Activated CD4-positive, CD25-positive, alpha-beta regulatory T cell treated with anti-CD3 and anti-CD28 coated beads, Interleukin-2, amount 50 U/mL, for 16 hours (primary cell): Measurements from ENCODE around the gene HCN1.
"Not testable (repeated sequence)": the region's sequence is repeated elsewhere in the genome, so short reads cannot be mapped to it uniquely, and the experiment has no call there.

ENCODE experiments used
- DNase-seq: peaks from one replicate; pipeline ENCODE4 v3.0.0-alpha.2; 2020; ENCODE audit warnings: low read depth, low spot score

The HCN1 gene

GRCh38 chr5:45417285-45417998, 278.7 kb downstream of the HCN1 start:
- DNase-seq = no peak

GRCh38 chr5:45414620-45415573, 281.3 kb downstream of the HCN1 start:
- DNase-seq = no peak

GRCh38 chr5:45411971-45412612, 284.1 kb downstream of the HCN1 start:
- DNase-seq = no peak

- no peak for DNase-seq
These were observed 285.7 kb downstream of the HCN1 start for GRCh38 chr5:45410304-45410995.

GRCh38 chr5:45408067-45408466, 288.1 kb downstream of the HCN1 start:
- DNase-seq = no peak

- DNase-seq = no peak
These were observed 293.2 kb downstream of the HCN1 start for GRCh38 chr5:45402804-45403455.

- no peak for DNase-seq
These were observed 297.1 kb downstream of the HCN1 start for GRCh38 chr5:45399041-45399440.

GRCh38 chr5:45385321-45386058, 310.7 kb downstream of the HCN1 start:
- no peak for DNase-seq

- DNase-seq = no peak
These were observed 312.2 kb downstream of the HCN1 start for GRCh38 chr5:45383985-45384384.

- DNase-seq = no peak
These were observed 313.6 kb downstream of the HCN1 start for GRCh38 chr5:45382583-45382982.

- DNase-seq = no peak
These were observed 319.8 kb downstream of the HCN1 start for GRCh38 chr5:45376417-45376816.

GRCh38 chr5:45372629-45373028, 323.6 kb downstream of the HCN1 start:
- DNase-seq = no peak

GRCh38 chr5:45371423-45371822, 324.8 kb downstream of the HCN1 start:
- not testable (repeated sequence) for DNase-seq

- no peak for DNase-seq
These were observed 340.8 kb downstream of the HCN1 start for GRCh38 chr5:45355189-45355992.

GRCh38 chr5:45336464-45336863, 359.7 kb downstream of the HCN1 start:
- no peak for DNase-seq

GRCh38 chr5:45335978-45336377, 360.2 kb downstream of the HCN1 start:
- no peak for DNase-seq

- DNase-seq = no peak
These were observed 360.8 kb downstream of the HCN1 start for GRCh38 chr5:45335346-45335745.

GRCh38 chr5:45334939-45335338, 361.2 kb downstream of the HCN1 start:
- no peak for DNase-seq

GRCh38 chr5:45312627-45313026, 383.6 kb downstream of the HCN1 start:
- not testable (repeated sequence) for DNase-seq

GRCh38 chr5:45295231-45295630, 400.9 kb downstream of the HCN1 start:
- no peak for DNase-seq
